Hematopoietic multipotent progenitor cell treated with erythropoietin and hydrocortisone succinate and interleukin-3 and kit ligand, for 4 days (in vitro differentiated cells): Measurements from ENCODE around the gene DGKH.

ENCODE experiments used
- DNase-seq: peaks from one replicate; pipeline ENCODE4 v3.0.0-alpha.2; 2015

DGKH gene

GRCh38 chr13:42048342-42048683 lies at the start of gene DGKH:
Gene DGKH, plus strand, starts transcription at chr13:42048648. Its CDS starts 126 bp downstream, at chr13:42048774.
- DNase-seq = no peak

GRCh38 chr13:42000846-42001245 lies 47.6 kb upstream of the DGKH start:
- DNase-seq = no peak

GRCh38 chr13:42001580-42001979 lies 46.9 kb upstream of the DGKH start:
- DNase-seq = no peak

GRCh38 chr13:42002066-42002465 lies 46.4 kb upstream of the DGKH start:
- DNase-seq = no peak

- DNase-seq = no peak
Observed at GRCh38 chr13:42007844-42008243, 40.6 kb upstream of the DGKH start.

GRCh38 chr13:42009057-42009456 lies 39.4 kb upstream of the DGKH start:
- DNase-seq = no peak

GRCh38 chr13:42011601-42012350 lies 36.7 kb upstream of the DGKH start:
- DNase-seq = no peak

GRCh38 chr13:42014119-42014518 lies 34.3 kb upstream of the DGKH start:
- DNase-seq = no peak

GRCh38 chr13:42017264-42017663 lies 31.2 kb upstream of the DGKH start:
- no peak for DNase-seq

- DNase-seq = peak; percentile 64
Observed at GRCh38 chr13:42021851-42022250, 26.6 kb upstream of the DGKH start.

- no peak for DNase-seq
Observed at GRCh38 chr13:42022336-42022735, 26.1 kb upstream of the DGKH start.

- DNase-seq = no peak
Observed at GRCh38 chr13:42022796-42023493, 25.5 kb upstream of the DGKH start.

GRCh38 chr13:42027286-42027685 lies 21.2 kb upstream of the DGKH start:
- DNase-seq = no peak

GRCh38 chr13:42028113-42028799 lies 20.2 kb upstream of the DGKH start:
- no peak for DNase-seq

GRCh38 chr13:42035905-42036521 lies 12.4 kb upstream of the DGKH start:
- no peak for DNase-seq

GRCh38 chr13:42036711-42037110 lies 11.7 kb upstream of the DGKH start:
- no peak for DNase-seq

GRCh38 chr13:42038661-42039456 lies 9.6 kb upstream of the DGKH start:
- DNase-seq = no peak

GRCh38 chr13:42039457-42039945 lies 8.9 kb upstream of the DGKH start:
- no peak for DNase-seq

- peak; percentile 86 for DNase-seq
Observed at GRCh38 chr13:42039946-42040729, 8.3 kb upstream of the DGKH start.

- DNase-seq = no peak
Observed at GRCh38 chr13:42040730-42041010, 7.8 kb upstream of the DGKH start.

- peak; percentile 64 for DNase-seq
Observed at GRCh38 chr13:42041011-42041683, 7.3 kb upstream of the DGKH start.
